ENCODE data around the gene CAPZA1.

CAPZA1 gene

GRCh38 chr1:112589766-112590165 lies 29.9 kb upstream of the CAPZA1 start:
- no peak for TF ChIP-seq SUZ12 (IDR thresholded peaks at IDR 0.05; ENCODE audit: extremely low read depth, insufficient read depth, insufficient read length)
- no peak for TF ChIP-seq YY1 (IDR thresholded peaks at IDR 0.05; ENCODE audit: insufficient read depth, insufficient read length)
- TF ChIP-seq ZNF274 (IDR thresholded peaks at IDR 0.05; ENCODE audit: low read depth, low read length) = no peak
- Histone ChIP-seq H3K36me3 (ENCODE audit: insufficient read depth, insufficient read length, low read length) (peaks cover 15% of the 10 kb centered on the region), H3K9me3 (ENCODE audit: insufficient read depth, low read length) (0 out of 2 replicates have a peak, but pooled peaks cover 7% of the 10 kb centered on the region)

DNA sequence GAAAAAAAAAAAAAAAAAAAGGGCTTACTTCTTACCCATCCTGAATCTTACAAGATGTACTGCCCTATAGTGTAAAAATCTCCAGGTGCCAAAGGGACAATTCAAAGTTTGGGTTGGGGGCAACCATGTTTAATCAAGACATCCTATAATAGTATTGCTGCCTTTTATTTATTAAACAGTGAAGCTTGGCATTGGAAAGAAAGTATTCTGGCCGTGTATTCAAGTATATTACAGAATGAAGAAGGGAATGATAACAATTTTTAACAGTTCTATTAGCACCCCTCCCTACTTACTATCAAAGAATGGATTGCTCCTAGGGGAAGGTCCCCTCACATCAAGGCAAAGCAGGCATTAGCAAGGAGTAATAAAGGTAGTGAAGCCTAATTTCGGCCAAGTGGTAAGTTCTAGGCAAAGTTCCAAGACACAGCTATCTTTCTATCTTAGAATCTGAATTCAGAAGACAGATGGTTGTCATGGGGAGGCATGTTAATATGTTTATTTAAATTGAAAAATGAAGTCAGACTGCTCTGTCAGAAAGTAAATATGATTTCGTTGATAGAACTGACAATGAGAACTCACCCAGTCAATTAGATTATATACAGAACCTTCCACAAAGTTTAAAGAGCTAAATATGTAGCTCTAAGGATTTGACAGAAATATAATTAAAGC lies 25.3 kb upstream of the CAPZA1 start:
- H3K9ac ChIP-seq (ENCODE audit: insufficient read length, low read depth) = no peak overlapping the region
- H3K9me3 ChIP-seq (ENCODE audit: insufficient read depth, low read length) = no peaks in the 10 kb centered on the region
- H3K27me3 ChIP-seq (ENCODE audit: insufficient read depth, insufficient read length) = no peaks in the 10 kb centered on the region
- peaks cover 46% of the 10 kb centered on the region for H3K36me3 ChIP-seq (ENCODE audit: insufficient read depth, insufficient read length, low read length)
- no peak for DNase-seq (ENCODE audit: low read depth, low spot score)
- H3K4me3 ChIP-seq (ENCODE audit: insufficient read length, low read depth) = no peak overlapping the region
- TF ChIP-seq SUZ12 (IDR thresholded peaks at IDR 0.05; ENCODE audit: extremely low read depth, insufficient read depth, insufficient read length) = no peak
- no peak for TF ChIP-seq YY1 (IDR thresholded peaks at IDR 0.05; ENCODE audit: insufficient read depth, insufficient read length)
- TF ChIP-seq ZNF274 (IDR thresholded peaks at IDR 0.05; ENCODE audit: low read depth, low read length) = no peak
- no peaks in the 10 kb centered on the region for H3K4me1 ChIP-seq (ENCODE audit: insufficient read depth, insufficient read length)

More at GRCh38 chr1:112589766-112590165, 29.9 kb upstream of the CAPZA1 start:
- no peak overlapping the region for H3K4me3 ChIP-seq (ENCODE audit: insufficient read length, low read depth)
- no peaks in the 10 kb centered on the region for H3K27me3 ChIP-seq (ENCODE audit: insufficient read depth, insufficient read length)
- no peaks in the 10 kb centered on the region for H3K4me1 ChIP-seq (ENCODE audit: insufficient read depth, insufficient read length)
- H3K9ac ChIP-seq (ENCODE audit: insufficient read length, low read depth) = no peak overlapping the region
- DNase-seq (ENCODE audit: low read depth, low spot score) = peak; percentile 6

GRCh38 chr1:112599477-112599876 lies 20.2 kb upstream of the CAPZA1 start:
- Histone ChIP-seq H3K9ac (ENCODE audit: insufficient read length, low read depth) (no peak overlapping the region), H3K4me1 (ENCODE audit: insufficient read depth, insufficient read length) (no peaks in the 10 kb centered on the region), H3K27me3 (ENCODE audit: insufficient read depth, insufficient read length) (no peaks in the 10 kb centered on the region), H3K4me3 (ENCODE audit: insufficient read length, low read depth) (no peak overlapping the region), H3K9me3 (ENCODE audit: insufficient read depth, low read length) (no peaks in the 10 kb centered on the region), H3K36me3 (ENCODE audit: insufficient read depth, insufficient read length, low read length) (peaks cover 58% of the 10 kb centered on the region)
- TF ChIP-seq YY1 (IDR thresholded peaks at IDR 0.05; ENCODE audit: insufficient read depth, insufficient read length) (no peak), ZNF274 (IDR thresholded peaks at IDR 0.05; ENCODE audit: low read depth, low read length) (no peak)
- DNase-seq (ENCODE audit: low read depth, low spot score) = no peak

DNA sequence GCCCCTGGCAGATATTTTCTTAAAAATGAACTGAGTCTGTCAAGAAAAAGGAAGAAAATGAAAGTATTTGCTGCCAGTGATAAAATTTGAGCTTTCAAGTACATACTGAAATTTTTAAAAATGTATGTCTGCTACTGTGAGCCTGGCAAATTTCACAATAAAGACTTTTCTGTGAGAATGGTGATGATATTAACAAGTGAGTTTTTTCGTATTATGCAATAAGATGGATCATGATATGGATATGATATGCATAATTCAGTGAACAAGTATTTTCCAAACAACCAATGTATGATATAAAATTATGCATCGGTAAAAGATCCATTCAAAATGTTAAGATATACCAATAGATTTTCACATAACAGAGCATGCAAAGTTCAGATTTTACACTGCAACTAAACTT lies 16.6 kb upstream of the CAPZA1 start:
- no peak for DNase-seq (ENCODE audit: low read depth, low spot score)
- H3K4me3 ChIP-seq (ENCODE audit: insufficient read length, low read depth) = no peak overlapping the region
- H3K27me3 ChIP-seq (ENCODE audit: insufficient read depth, insufficient read length) = no peaks in the 10 kb centered on the region
- peaks cover 57% of the 10 kb centered on the region for H3K36me3 ChIP-seq (ENCODE audit: insufficient read depth, insufficient read length, low read length)
- H3K9me3 ChIP-seq (ENCODE audit: insufficient read depth, low read length) = no peaks in the 10 kb centered on the region
- H3K4me1 ChIP-seq (ENCODE audit: insufficient read depth, insufficient read length) = no peaks in the 10 kb centered on the region
- H3K9ac ChIP-seq (ENCODE audit: insufficient read length, low read depth) = no peak overlapping the region
- TF ChIP-seq ZNF274 (IDR thresholded peaks at IDR 0.05; ENCODE audit: low read depth, low read length) (no peak), YY1 (IDR thresholded peaks at IDR 0.05; ENCODE audit: insufficient read depth, insufficient read length) (no peak), SUZ12 (IDR thresholded peaks at IDR 0.05; ENCODE audit: extremely low read depth, insufficient read depth, insufficient read length) (no peak)

DNA sequence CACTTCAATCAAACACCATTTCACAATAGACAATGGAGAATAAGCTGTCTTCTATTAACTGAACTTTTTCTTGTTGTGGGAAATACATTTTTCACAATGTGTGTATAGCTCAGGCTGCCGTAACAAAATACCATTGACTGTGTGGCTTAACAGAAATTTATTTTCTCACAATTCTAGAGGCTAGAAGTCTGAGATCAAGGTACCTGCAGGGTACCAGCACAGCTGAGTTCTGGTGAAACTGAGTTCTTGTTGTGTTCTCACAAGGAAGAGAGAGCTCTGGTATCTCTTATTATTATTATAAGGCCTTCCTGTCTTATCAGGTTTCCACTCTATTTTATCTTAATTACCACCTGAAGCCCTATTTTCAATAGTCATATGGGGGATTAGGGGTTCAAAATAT lies 16.1 kb upstream of the CAPZA1 start:
- no peak overlapping the region for H3K4me3 ChIP-seq (ENCODE audit: insufficient read length, low read depth)
- H3K4me1 ChIP-seq (ENCODE audit: insufficient read depth, insufficient read length) = no peaks in the 10 kb centered on the region
- no peak for DNase-seq (ENCODE audit: low read depth, low spot score)
- no peak overlapping the region for H3K9ac ChIP-seq (ENCODE audit: insufficient read length, low read depth)
- no peaks in the 10 kb centered on the region for H3K9me3 ChIP-seq (ENCODE audit: insufficient read depth, low read length)
- TF ChIP-seq ZNF274 (IDR thresholded peaks at IDR 0.05; ENCODE audit: low read depth, low read length) (no peak), SUZ12 (IDR thresholded peaks at IDR 0.05; ENCODE audit: extremely low read depth, insufficient read depth, insufficient read length) (no peak), YY1 (IDR thresholded peaks at IDR 0.05; ENCODE audit: insufficient read depth, insufficient read length) (no peak)
- H3K36me3 ChIP-seq (ENCODE audit: insufficient read depth, insufficient read length, low read length) = peaks cover 57% of the 10 kb centered on the region
- no peaks in the 10 kb centered on the region for H3K27me3 ChIP-seq (ENCODE audit: insufficient read depth, insufficient read length)

- H3K36me3 ChIP-seq (ENCODE audit: insufficient read depth, insufficient read length, low read length) = peaks cover 70% of the 10 kb centered on the region
- no peaks in the 10 kb centered on the region for H3K9me3 ChIP-seq (ENCODE audit: insufficient read depth, low read length)
- no peak overlapping the region for H3K4me3 ChIP-seq (ENCODE audit: insufficient read length, low read depth)
- H3K27me3 ChIP-seq (ENCODE audit: insufficient read depth, insufficient read length) = no peaks in the 10 kb centered on the region
- H3K9ac ChIP-seq (ENCODE audit: insufficient read length, low read depth) = no peak overlapping the region
- no peak for DNase-seq (ENCODE audit: low read depth, low spot score)
- H3K4me1 ChIP-seq (ENCODE audit: insufficient read depth, insufficient read length) = no peaks in the 10 kb centered on the region
- no peak for TF ChIP-seq YY1 (IDR thresholded peaks at IDR 0.05; ENCODE audit: insufficient read depth, insufficient read length)
- no peak for TF ChIP-seq SUZ12 (IDR thresholded peaks at IDR 0.05; ENCODE audit: extremely low read depth, insufficient read depth, insufficient read length)
- no peak for TF ChIP-seq ZNF274 (IDR thresholded peaks at IDR 0.05; ENCODE audit: low read depth, low read length)
Measured at GRCh38 chr1:112605633-112606327, 13.9 kb upstream of the CAPZA1 start.

DNA sequence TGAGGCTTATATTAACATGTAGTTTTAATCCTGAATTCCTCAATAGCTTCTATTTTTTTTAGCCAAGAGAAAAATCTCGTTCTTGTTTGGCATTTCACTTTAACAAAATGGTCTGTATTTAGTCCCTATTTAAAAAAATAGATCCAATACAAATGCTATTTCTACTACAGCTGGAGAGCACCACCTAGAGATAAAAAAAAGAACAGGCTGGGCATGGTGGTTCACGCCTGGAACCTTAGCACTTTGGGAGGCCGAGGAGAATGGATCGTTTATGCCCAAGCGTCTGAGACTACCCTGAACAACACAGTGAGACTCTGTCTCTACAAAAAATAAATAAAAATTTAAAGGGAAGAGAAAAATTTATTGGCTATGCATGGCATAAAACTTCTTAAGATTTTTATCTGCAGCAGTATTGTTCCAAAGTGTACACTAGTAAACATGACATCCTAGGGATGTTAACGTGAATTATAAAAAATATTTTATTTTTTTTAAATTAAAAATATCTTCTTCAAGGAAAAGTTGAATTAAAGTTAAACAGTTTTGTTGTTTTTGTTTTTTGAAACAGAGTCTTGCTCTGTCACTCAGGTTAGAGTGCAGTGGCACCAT lies 5.1 kb upstream of the CAPZA1 start:
- Histone ChIP-seq H3K4me3 (ENCODE audit: insufficient read length, low read depth) (no peak overlapping the region), H3K9ac (ENCODE audit: insufficient read length, low read depth) (no peak overlapping the region), H3K9me3 (ENCODE audit: insufficient read depth, low read length) (no peaks in the 10 kb centered on the region), H3K27me3 (ENCODE audit: insufficient read depth, insufficient read length) (no peaks in the 10 kb centered on the region), H3K36me3 (ENCODE audit: insufficient read depth, insufficient read length, low read length) (peaks cover 65% of the 10 kb centered on the region), H3K4me1 (ENCODE audit: insufficient read depth, insufficient read length) (no peaks in the 10 kb centered on the region)
- no peak for TF ChIP-seq YY1 (IDR thresholded peaks at IDR 0.05; ENCODE audit: insufficient read depth, insufficient read length)
- TF ChIP-seq SUZ12 (IDR thresholded peaks at IDR 0.05; ENCODE audit: extremely low read depth, insufficient read depth, insufficient read length) = no peak
- no peak for TF ChIP-seq ZNF274 (IDR thresholded peaks at IDR 0.05; ENCODE audit: low read depth, low read length)
- DNase-seq (ENCODE audit: low read depth, low spot score) = no peak
